Skeletal muscle satellite cell (primary cell): ENCODE measurements around the gene CCDC85C.

ENCODE experiments used
- H3K27me3 ChIP-seq: 2 replicates; pipeline ENCODE4 v1.7.0; 2013; ENCODE audit warnings: low read length; ENCODE audit not compliant: control insufficient read depth, insufficient read depth
- H3K36me3 ChIP-seq: 2 replicates; pipeline ENCODE4 v1.7.0; 2013; ENCODE audit warnings: mild to moderate bottlenecking, control low read depth, low read length; ENCODE audit not compliant: insufficient read depth
- H3K4me1 ChIP-seq: 2 replicates; pipeline ENCODE4 v1.7.0; 2013; ENCODE audit warnings: low read length; ENCODE audit not compliant: control insufficient read depth, insufficient read depth
- H3K4me2 ChIP-seq: 2 replicates; pipeline ENCODE4 v1.7.0; 2013; ENCODE audit warnings: mild to moderate bottlenecking, low read length
- H3K4me3 ChIP-seq: 2 replicates; pipeline ENCODE4 v1.7.0; 2013; ENCODE audit warnings: low read length
- H3K9ac ChIP-seq: 2 replicates; pipeline ENCODE4 v1.7.0; 2013; ENCODE audit warnings: mild to moderate bottlenecking, low read depth, low read length, moderate library complexity
- H3K9me3 ChIP-seq: replicated peaks from 2 replicates; pipeline ENCODE4 v1.7.0; 2013; ENCODE audit warnings: mild to moderate bottlenecking, control low read depth, low read length

The CCDC85C gene

DNA sequence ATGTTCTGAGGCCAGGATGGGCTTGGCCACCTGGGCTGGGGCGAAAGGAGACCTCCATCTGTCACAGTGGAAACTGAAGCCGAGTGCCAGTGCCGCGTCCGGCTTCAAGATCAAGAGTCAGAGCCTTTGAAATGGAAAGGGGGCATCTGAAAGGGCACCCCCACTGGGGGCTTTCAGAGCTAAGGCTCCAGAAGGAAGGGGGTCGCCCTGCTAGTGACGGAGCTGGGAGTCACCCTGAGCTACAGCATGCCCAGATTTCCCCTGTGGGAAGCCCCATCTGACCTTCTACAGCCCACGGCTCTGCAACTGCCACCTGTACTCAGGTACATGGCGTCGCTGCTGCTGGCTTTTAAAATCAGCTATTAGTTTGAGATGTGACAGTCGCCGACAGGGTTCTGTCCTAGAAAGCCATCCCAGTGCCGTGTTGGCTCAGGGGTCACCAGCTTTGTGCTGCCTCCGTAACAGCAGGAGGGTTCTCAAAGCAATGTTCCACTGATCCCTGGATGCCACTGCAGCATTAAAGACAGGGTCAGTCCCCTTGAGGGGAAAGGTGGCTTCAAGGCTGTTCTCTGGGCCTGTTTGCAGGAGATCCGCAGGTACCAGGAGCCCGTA, 91.3 kb downstream of the CCDC85C start:
- no peak overlapping the region for H3K4me2 ChIP-seq
- H3K9me3 ChIP-seq: no peaks in the 10 kb centered on the region
- H3K9ac ChIP-seq: no peak overlapping the region
- no peaks in the 10 kb centered on the region for H3K27me3 ChIP-seq
- H3K36me3 ChIP-seq: peaks cover 35% of the 10 kb centered on the region
- no peaks in the 10 kb centered on the region for H3K4me1 ChIP-seq
- no peak overlapping the region for H3K4me3 ChIP-seq

- H3K4me3 ChIP-seq: no peak overlapping the region
- H3K9me3 ChIP-seq: no peaks in the 10 kb centered on the region
- H3K4me2 ChIP-seq: no peak overlapping the region
- H3K36me3 ChIP-seq: peaks cover 41% of the 10 kb centered on the region
- H3K9ac ChIP-seq: no peak overlapping the region
- no peaks in the 10 kb centered on the region for H3K4me1 ChIP-seq
- H3K27me3 ChIP-seq: no peaks in the 10 kb centered on the region
These were observed 91.9 kb downstream of the CCDC85C start for GRCh38 chr14:99512110-99512449.

- Histone ChIP-seq H3K36me3 (peaks cover 46% of the 10 kb centered on the region), H3K9ac (no peak overlapping the region), H3K27me3 (no peaks in the 10 kb centered on the region), H3K4me1 (no peaks in the 10 kb centered on the region), H3K4me2 (no peak overlapping the region), H3K4me3 (no peak overlapping the region), H3K9me3 (no peaks in the 10 kb centered on the region)
These were observed 92.4 kb downstream of the CCDC85C start for GRCh38 chr14:99511421-99512109.

GRCh38 chr14:99510556-99511139, 93.4 kb downstream of the CCDC85C start:
- no peak overlapping the region for H3K4me3 ChIP-seq
- H3K4me1 ChIP-seq: no peaks in the 10 kb centered on the region
- no peak overlapping the region for H3K9ac ChIP-seq
- H3K4me2 ChIP-seq: no peak overlapping the region
- peaks cover 55% of the 10 kb centered on the region for H3K36me3 ChIP-seq
- H3K27me3 ChIP-seq: no peaks in the 10 kb centered on the region
- no peaks in the 10 kb centered on the region for H3K9me3 ChIP-seq

GRCh38 chr14:99509871-99510555, 94.0 kb downstream of the CCDC85C start:
- H3K27me3 ChIP-seq: no peaks in the 10 kb centered on the region
- no peak overlapping the region for H3K4me2 ChIP-seq
- H3K4me1 ChIP-seq: no peaks in the 10 kb centered on the region
- no peak overlapping the region for H3K9ac ChIP-seq
- peaks cover 61% of the 10 kb centered on the region for H3K36me3 ChIP-seq
- H3K9me3 ChIP-seq: no peaks in the 10 kb centered on the region
- no peak overlapping the region for H3K4me3 ChIP-seq

DNA sequence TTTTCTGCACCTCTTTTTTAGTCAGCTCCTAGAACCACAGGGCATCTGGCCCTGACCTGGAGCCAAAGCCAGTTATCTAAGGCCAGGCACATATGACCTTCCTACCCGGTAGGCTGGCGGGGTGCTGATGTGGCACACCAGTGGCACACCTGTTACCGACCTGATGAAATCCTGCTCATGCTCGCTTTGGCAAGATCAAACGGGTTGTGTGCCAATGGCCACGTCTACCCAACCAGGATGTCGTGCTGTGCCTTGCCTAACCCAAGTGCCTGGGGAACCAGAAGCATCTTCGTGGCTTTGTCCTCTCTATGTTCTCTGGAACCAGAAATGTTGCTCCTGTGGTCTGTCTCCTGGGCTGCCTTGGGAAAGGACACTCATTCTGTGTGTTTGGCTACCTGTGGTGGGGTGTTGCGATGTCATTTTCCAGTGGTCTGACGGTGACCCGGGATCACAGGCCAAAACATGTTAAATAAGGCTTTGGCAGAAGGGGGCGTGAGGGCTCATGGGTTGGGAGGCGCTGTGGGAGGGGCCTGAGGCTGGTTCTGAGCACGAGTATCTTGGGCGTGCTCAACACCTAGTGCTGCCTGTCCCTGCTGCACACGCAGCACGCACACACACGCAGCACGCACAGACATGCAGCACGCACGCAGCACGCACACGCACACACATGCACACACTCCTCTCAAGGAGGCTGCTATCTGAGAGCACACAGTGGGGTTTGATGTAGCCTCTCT, 94.9 kb downstream of the CCDC85C start:
- Histone ChIP-seq H3K4me2 (no peak overlapping the region), H3K36me3 (peaks cover 67% of the 10 kb centered on the region), H3K4me1 (no peaks in the 10 kb centered on the region), H3K4me3 (no peak overlapping the region), H3K27me3 (no peaks in the 10 kb centered on the region), H3K9ac (no peak overlapping the region), H3K9me3 (no peaks in the 10 kb centered on the region)

DNA sequence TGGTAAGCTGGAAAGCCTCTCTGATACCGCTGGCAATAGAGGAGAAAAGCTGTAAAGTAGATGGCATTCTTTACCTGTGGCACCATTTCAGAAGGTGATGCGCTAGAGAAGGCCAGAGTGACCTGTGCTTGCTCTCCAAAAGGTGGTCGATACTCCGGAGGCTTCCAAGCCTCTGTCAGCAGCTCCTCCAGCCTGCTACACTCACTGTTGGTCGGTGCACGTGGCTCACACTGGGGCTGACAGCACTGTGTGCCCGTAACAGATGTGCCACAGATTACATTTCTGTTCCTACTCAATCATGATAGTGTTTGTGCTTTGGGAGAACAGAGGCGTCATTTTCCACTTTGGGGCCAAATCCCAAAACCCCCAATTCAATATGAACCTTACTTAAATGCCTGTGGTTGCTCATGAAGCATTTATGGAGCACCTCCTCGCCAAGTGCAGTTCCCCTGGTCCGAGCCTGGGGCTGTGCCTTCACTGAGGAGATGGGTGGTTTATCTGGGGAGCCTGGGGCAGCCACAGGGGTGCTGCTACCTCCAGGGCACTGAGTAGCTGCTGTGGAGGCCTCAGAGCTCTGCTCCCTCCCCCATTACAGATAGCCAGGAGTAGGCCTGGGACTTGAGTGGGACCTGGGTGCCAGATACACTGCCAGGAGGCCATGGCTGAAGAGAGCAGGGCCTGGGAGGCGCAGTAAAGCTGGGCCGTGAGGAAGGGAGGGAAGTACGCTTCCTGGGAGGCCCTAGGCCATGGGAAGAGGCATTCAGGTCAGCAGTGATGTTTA, 96.0 kb downstream of the CCDC85C start:
- Histone ChIP-seq H3K4me2 (no peak overlapping the region), H3K9ac (no peak overlapping the region), H3K27me3 (no peaks in the 10 kb centered on the region), H3K4me1 (no peaks in the 10 kb centered on the region), H3K9me3 (no peaks in the 10 kb centered on the region), H3K36me3 (peaks cover 77% of the 10 kb centered on the region), H3K4me3 (no peak overlapping the region)

DNA sequence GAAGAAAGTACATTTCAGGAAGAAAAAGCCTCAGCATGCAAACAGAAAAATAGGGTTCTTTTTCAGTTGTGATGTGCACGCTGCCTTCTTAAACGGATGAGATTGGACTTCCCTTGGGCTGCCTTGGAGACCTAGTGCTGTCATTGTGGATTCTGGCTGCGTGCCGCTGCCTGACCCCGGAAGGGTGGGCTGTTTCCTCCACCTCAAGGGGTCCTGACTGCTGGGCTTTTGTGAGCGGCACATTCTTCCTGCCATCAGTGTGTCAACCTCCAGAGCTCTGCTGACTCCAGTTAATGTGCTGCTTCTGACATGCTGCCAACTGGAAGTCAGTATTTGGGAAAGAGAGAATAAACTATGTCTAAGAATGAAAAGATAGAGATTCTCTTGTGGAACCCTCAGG, 97.7 kb downstream of the CCDC85C start:
- no peak overlapping the region for H3K4me2 ChIP-seq
- peaks cover 90% of the 10 kb centered on the region for H3K36me3 ChIP-seq
- no peaks in the 10 kb centered on the region for H3K27me3 ChIP-seq
- H3K9ac ChIP-seq: no peak overlapping the region
- H3K4me1 ChIP-seq: no peaks in the 10 kb centered on the region
- no peaks in the 10 kb centered on the region for H3K9me3 ChIP-seq
- H3K4me3 ChIP-seq: no peak overlapping the region

GRCh38 chr14:99505089-99505488, 98.9 kb downstream of the CCDC85C start:
- H3K27me3 ChIP-seq: no peaks in the 10 kb centered on the region
- no peak overlapping the region for H3K4me2 ChIP-seq
- H3K9me3 ChIP-seq: no peaks in the 10 kb centered on the region
- peaks cover 94% of the 10 kb centered on the region for H3K36me3 ChIP-seq
- H3K4me1 ChIP-seq: no peaks in the 10 kb centered on the region
- no peak overlapping the region for H3K9ac ChIP-seq
- no peak overlapping the region for H3K4me3 ChIP-seq

GRCh38 chr14:99503848-99504453, 100.1 kb downstream of the CCDC85C start:
- no peak overlapping the region for H3K9ac ChIP-seq
- no peak overlapping the region for H3K4me3 ChIP-seq
- H3K36me3 ChIP-seq: peaks cover 92% of the 10 kb centered on the region
- no peaks in the 10 kb centered on the region for H3K27me3 ChIP-seq
- H3K4me2 ChIP-seq: no peak overlapping the region
- H3K4me1 ChIP-seq: no peaks in the 10 kb centered on the region
- H3K9me3 ChIP-seq: no peaks in the 10 kb centered on the region
